Nephron (organoid): ENCODE results near the gene UQCC5.

ENCODE experiments used
- H3K27ac Mint-ChIP-seq, 3 experiments: 2 replicates each; pipeline ENCODE4 v1.8.0; 2020; ENCODE audit warnings: mixed read lengths in 3 of 3, mild to moderate bottlenecking in 2 of 3, moderate library complexity in 1 of 3
- H3K27me3 Mint-ChIP-seq: 2 replicates; pipeline ENCODE4 v1.8.0; 2021; ENCODE audit warnings: low read depth, mild to moderate bottlenecking, moderate library complexity, mixed read lengths
- H3K36me3 Mint-ChIP-seq: 2 replicates; pipeline ENCODE4 v1.8.0; 2020; ENCODE audit warnings: low read depth, mixed read lengths
- H3K4me1 Mint-ChIP-seq: 2 replicates; pipeline ENCODE4 v1.8.0; 2020; ENCODE audit warnings: mixed read lengths
- H3K4me3 Mint-ChIP-seq, 3 experiments: 2 replicates each; pipeline ENCODE4 v1.8.0; 2020; ENCODE audit warnings: mild to moderate bottlenecking in 3 of 3, mixed read lengths in 3 of 3, moderate library complexity in 2 of 3
- H3K9me3 Mint-ChIP-seq: 2 replicates; pipeline ENCODE4 v1.8.0; 2020; ENCODE audit warnings: mixed read lengths
- TF ChIP-seq, protein P1 (sequence below), 3 experiments: fragments of 200-600 bp; sonication (generic); IDR thresholded peaks; one replicate each; pipeline ENCODE4 v1.5.0; 2021; ENCODE audit warnings: antibody characterized with exemption in 3 of 3; ENCODE audit not compliant: unreplicated experiment in 3 of 3

The UQCC5 gene

DNA sequence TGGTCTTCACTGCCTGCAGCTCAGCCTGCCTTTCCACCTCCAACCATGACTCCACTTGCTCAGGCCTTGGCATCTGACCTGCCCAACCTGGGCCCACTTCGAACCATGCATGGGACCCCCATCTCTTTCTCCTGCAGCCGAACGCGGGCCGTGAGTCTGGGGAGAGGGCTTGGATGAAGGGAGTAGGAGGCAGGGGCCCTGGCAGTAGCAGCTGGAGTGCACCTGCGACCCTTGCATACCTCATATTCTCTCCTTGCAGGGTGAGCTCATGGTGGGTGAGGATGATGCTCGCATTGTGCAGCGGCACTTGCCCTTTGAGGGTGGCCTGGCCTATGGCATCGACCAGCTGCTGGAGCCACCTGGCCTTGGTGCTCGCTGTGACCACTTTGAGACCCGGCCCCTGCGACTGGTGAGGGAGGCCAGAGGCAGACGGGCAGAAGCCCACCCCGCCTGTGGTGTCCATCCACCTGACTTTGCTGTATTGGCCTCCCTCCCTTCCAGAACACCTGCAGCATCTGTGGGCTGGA lies 16.2 kb upstream of the UQCC5 start:
- H3K4me1 Mint-ChIP-seq = no peaks in the 10 kb centered on the region
- TF ChIP-seq, protein P1, sequence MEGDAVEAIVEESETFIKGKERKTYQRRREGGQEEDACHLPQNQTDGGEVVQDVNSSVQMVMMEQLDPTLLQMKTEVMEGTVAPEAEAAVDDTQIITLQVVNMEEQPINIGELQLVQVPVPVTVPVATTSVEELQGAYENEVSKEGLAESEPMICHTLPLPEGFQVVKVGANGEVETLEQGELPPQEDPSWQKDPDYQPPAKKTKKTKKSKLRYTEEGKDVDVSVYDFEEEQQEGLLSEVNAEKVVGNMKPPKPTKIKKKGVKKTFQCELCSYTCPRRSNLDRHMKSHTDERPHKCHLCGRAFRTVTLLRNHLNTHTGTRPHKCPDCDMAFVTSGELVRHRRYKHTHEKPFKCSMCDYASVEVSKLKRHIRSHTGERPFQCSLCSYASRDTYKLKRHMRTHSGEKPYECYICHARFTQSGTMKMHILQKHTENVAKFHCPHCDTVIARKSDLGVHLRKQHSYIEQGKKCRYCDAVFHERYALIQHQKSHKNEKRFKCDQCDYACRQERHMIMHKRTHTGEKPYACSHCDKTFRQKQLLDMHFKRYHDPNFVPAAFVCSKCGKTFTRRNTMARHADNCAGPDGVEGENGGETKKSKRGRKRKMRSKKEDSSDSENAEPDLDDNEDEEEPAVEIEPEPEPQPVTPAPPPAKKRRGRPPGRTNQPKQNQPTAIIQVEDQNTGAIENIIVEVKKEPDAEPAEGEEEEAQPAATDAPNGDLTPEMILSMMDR (IDR thresholded peaks at IDR 0.05; ENCODE audit: unreplicated experiment in 3 of 3) = no peak
- peaks cover 1% of the 10 kb centered on the region for H3K27me3 Mint-ChIP-seq
- no peak overlapping the region for H3K27ac Mint-ChIP-seq
- H3K4me3 Mint-ChIP-seq = no peak overlapping the region
- no peaks in the 10 kb centered on the region for H3K9me3 Mint-ChIP-seq
- H3K36me3 Mint-ChIP-seq = peaks cover 9% of the 10 kb centered on the region

DNA sequence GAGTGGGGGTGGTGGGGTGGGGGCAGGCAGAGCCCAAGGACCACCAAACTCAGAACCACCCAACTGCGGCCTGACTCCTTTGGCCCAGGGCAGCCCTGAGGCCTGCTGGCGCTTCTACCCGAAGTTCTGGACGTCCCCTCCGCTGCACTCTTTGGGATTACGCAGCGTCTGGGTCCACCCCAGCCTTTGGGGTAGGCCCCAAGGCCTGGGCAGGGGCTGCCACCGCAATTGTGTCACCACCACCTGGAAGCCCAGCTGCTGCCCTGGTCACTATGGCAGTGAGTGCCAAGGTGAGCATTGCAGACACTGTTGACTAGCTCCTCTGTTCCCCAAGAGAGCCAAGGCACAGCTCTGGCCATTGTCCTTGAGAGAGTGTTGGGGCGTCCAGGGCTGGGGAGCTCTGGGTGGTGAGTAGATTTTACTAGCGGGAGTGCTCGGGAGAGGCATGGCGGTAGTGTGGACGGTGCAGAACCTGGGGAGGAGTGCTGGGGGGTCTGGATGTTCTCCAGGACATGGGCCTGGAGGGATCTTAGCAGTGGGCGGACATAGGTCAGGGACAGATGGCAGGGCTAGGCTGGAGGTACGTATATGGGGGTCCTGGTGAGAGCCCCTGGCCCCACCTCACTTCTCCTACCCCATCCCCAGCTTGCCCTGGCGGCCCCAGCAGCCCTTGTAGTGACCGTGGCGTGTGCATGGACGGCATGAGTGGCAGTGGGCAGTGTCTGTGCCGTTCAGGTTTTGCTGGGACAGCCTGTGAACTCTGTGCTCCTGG lies 15.5 kb upstream of the UQCC5 start:
- H3K4me1 Mint-ChIP-seq = peaks cover 6% of the 10 kb centered on the region
- no peak overlapping the region for H3K4me3 Mint-ChIP-seq
- no peaks in the 10 kb centered on the region for H3K9me3 Mint-ChIP-seq
- H3K36me3 Mint-ChIP-seq = peaks cover 16% of the 10 kb centered on the region
- no peaks in the 10 kb centered on the region for H3K27me3 Mint-ChIP-seq
- TF ChIP-seq, protein P1 (IDR thresholded peaks at IDR 0.05; ENCODE audit: unreplicated experiment in 3 of 3) = no peak
- H3K27ac Mint-ChIP-seq = no peak overlapping the region

DNA sequence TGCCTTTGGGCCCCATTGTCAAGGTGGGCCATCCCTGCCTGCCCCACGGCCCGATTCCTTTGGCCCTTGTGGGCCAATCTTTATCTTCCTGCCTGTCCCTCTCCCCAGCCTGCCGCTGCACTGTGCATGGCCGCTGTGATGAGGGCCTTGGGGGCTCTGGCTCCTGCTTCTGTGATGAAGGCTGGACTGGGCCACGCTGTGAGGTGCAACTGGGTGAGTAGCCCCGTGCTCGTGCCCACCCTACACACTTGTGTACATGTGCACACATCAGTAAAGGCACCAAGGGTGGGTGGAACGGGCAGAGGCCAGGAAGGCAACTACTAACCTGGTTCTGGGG lies 14.9 kb upstream of the UQCC5 start:
- no peak overlapping the region for H3K4me3 Mint-ChIP-seq
- H3K36me3 Mint-ChIP-seq = peaks cover 21% of the 10 kb centered on the region
- H3K9me3 Mint-ChIP-seq = no peaks in the 10 kb centered on the region
- H3K27ac Mint-ChIP-seq = no peak overlapping the region
- H3K27me3 Mint-ChIP-seq = no peaks in the 10 kb centered on the region
- peaks cover 12% of the 10 kb centered on the region for H3K4me1 Mint-ChIP-seq
- TF ChIP-seq, protein P1 (IDR thresholded peaks at IDR 0.05; ENCODE audit: unreplicated experiment in 3 of 3) = no peak

DNA sequence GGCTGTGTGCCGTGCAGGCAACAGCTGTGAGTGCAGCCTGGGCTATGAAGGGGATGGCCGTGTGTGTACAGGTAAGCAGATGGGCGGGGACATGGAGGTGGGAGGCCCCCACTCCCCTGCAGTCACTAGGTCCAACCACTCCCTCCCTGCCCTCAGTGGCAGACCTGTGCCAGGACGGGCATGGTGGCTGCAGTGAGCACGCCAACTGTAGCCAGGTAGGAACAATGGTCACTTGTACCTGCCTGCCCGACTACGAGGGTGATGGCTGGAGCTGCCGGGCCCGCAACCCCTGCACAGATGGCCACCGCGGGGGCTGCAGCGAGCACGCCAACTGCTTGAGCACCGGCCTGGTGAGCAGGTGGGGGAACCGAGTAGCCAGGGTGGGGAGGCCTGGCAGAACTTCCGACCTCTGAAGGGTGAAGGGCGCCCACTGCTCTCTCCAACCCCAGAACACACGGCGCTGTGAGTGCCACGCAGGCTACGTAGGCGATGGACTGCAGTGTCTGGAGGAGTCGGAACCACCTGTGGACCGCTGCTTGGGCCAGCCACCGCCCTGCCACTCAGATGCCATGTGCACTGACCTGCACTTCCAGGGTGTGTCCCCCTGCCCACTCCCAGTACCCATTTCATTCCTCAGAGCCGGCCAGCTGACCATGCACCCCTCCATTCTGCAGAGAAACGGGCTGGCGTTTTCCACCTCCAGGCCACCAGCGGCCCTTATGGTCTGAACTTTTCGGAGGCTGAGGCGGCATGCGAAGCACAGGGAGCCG lies 14.3 kb upstream of the UQCC5 start:
- H3K4me3 Mint-ChIP-seq = no peak overlapping the region
- no peak overlapping the region for H3K27ac Mint-ChIP-seq
- H3K4me1 Mint-ChIP-seq = peaks cover 14% of the 10 kb centered on the region
- peaks cover 23% of the 10 kb centered on the region for H3K36me3 Mint-ChIP-seq
- H3K9me3 Mint-ChIP-seq = no peaks in the 10 kb centered on the region
- TF ChIP-seq, protein P1 (IDR thresholded peaks at IDR 0.05; ENCODE audit: unreplicated experiment in 3 of 3) = no peak
- H3K27me3 Mint-ChIP-seq = no peaks in the 10 kb centered on the region

DNA sequence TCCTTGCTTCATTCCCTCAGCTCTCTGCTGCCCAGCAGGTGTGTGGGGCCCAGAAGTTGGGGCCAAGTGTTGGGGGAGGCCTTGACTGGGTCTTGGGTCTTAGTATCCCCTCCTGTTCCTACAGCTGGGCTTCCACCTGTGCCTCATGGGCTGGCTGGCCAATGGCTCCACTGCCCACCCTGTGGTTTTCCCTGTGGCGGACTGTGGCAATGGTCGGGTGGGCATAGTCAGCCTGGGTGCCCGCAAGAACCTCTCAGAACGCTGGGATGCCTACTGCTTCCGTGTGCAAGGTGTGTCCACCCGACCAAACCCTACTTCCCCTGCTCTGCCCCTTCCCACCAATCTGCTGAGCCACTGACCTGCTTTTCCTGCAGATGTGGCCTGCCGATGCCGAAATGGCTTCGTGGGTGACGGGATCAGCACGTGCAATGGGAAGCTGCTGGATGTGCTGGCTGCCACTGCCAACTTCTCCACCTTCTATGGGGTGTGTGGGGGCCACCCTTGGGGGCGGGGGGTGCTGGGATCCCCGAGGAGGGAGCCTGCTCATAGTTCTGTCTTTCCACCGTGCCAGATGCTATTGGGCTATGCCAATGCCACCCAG lies 13.7 kb upstream of the UQCC5 start:
- no peak overlapping the region for H3K4me3 Mint-ChIP-seq
- H3K27ac Mint-ChIP-seq = no peak overlapping the region
- peaks cover 29% of the 10 kb centered on the region for H3K36me3 Mint-ChIP-seq
- peaks cover 14% of the 10 kb centered on the region for H3K4me1 Mint-ChIP-seq
- H3K27me3 Mint-ChIP-seq = no peaks in the 10 kb centered on the region
- TF ChIP-seq, protein P1 (IDR thresholded peaks at IDR 0.05; ENCODE audit: unreplicated experiment in 3 of 3) = no peak
- no peaks in the 10 kb centered on the region for H3K9me3 Mint-ChIP-seq
